Neuronal stem cell (in vitro differentiated cells): ENCODE results near the gene MAD1L1.
A peak's percentile ranks its signal among the peaks of the same experiment; 100 is the strongest.

Source experiments
- DNase-seq: peaks from one replicate; pipeline ENCODE4 v3.0.0-alpha.2; 2013; ENCODE audit warnings: low spot score
- H2AFZ ChIP-seq: one replicate; pipeline ENCODE4 v1.6.1; 2013; ENCODE audit warnings: mild to moderate bottlenecking, low read length, inconsistent platforms
- H2AK5ac ChIP-seq: 2 replicates; pipeline ENCODE4 v1.6.1; 2013; ENCODE audit warnings: low read depth, mild to moderate bottlenecking, inconsistent platforms, low read length, moderate library complexity, mixed read lengths
- H2BK120ac ChIP-seq: 2 replicates; pipeline ENCODE4 v1.6.1; 2013; ENCODE audit warnings: low read depth, mild to moderate bottlenecking, inconsistent platforms, low read length, moderate library complexity, mixed read lengths
- H2BK12ac ChIP-seq: one replicate; pipeline ENCODE4 v1.6.1; 2013; ENCODE audit warnings: low read length, inconsistent platforms
- H2BK15ac ChIP-seq: 2 replicates; pipeline ENCODE4 v1.6.1; 2013; ENCODE audit warnings: mild to moderate bottlenecking, low read length, inconsistent platforms, mixed read lengths
- H2BK5ac ChIP-seq: one replicate; pipeline ENCODE4 v1.6.1; 2013; ENCODE audit warnings: inconsistent platforms, mild to moderate bottlenecking, low read length, moderate library complexity
- H3K14ac ChIP-seq: one replicate; pipeline ENCODE4 v1.6.1; 2013; ENCODE audit warnings: low read length, inconsistent platforms
- H3K18ac ChIP-seq: 2 replicates; pipeline ENCODE4 v1.6.1; 2013; ENCODE audit warnings: low read length, inconsistent platforms
- H3K23ac ChIP-seq: 2 replicates; pipeline ENCODE4 v1.6.1; 2013; ENCODE audit warnings: low read depth, mild to moderate bottlenecking, mixed read lengths, low read length, inconsistent platforms; ENCODE audit not compliant: poor library complexity
- H3K27ac ChIP-seq: replicated peaks from 3 replicates; pipeline ENCODE4 v1.5.1; 2013; ENCODE audit warnings: low read length, inconsistent platforms
- H3K27me3 ChIP-seq, 3 experiments: 2 replicates each; pipeline ENCODE4 v1.6.1; 2013; ENCODE audit warnings: low read length in 3 of 3, mild to moderate bottlenecking in 2 of 3, inconsistent platforms in 1 of 3, low read depth in 1 of 3, mixed read lengths in 1 of 3, moderate library complexity in 1 of 3; ENCODE audit not compliant: control insufficient read depth in 3 of 3, insufficient read depth in 3 of 3
- H3K36me3 ChIP-seq, 2 donors: replicated peaks in 1 of 2; 2 replicates each; pipeline ENCODE4 v1.6.1; 2013; ENCODE audit warnings: low read length in 2 of 2; ENCODE audit not compliant: control insufficient read depth in 2 of 2, insufficient read depth in 2 of 2
- H3K4ac ChIP-seq: 2 replicates; pipeline ENCODE4 v1.6.1; 2013; ENCODE audit warnings: inconsistent platforms, mild to moderate bottlenecking, low read length, moderate library complexity
- H3K4me1 ChIP-seq, 2 donors: 1 replicate in 1 of 2; 2 replicates in 1 of 2; pipeline ENCODE4 v1.6.1; 2013; ENCODE audit warnings: low read length in 2 of 2, low read depth in 1 of 2; ENCODE audit not compliant: control insufficient read depth in 2 of 2, insufficient read depth in 1 of 2
- H3K4me2 ChIP-seq: one replicate; pipeline ENCODE4 v1.6.1; 2013; ENCODE audit warnings: mild to moderate bottlenecking, low read length, inconsistent platforms; ENCODE audit not compliant: insufficient read depth, poor library complexity, severe bottlenecking
- H3K4me3 ChIP-seq, 2 donors: 2 replicates each; pipeline ENCODE4 v1.5.1; 2013; ENCODE audit warnings: low read length in 2 of 2, mild to moderate bottlenecking in 2 of 2, inconsistent platforms in 1 of 2, moderate library complexity in 1 of 2
- H3K79me1 ChIP-seq: one replicate; pipeline ENCODE4 v1.6.1; 2013; ENCODE audit warnings: low read depth, mild to moderate bottlenecking, inconsistent platforms, low read length, moderate library complexity
- H3K9ac ChIP-seq: one replicate; pipeline ENCODE4 v1.6.1; 2013; ENCODE audit warnings: mild to moderate bottlenecking, low read depth, low read length, inconsistent platforms; ENCODE audit not compliant: poor library complexity
- H3K9me3 ChIP-seq, 2 donors: replicated peaks in 1 of 2; 2 replicates each; pipeline versions ENCODE3 to v1.6.1; 2013; ENCODE audit warnings: low read length in 2 of 2, mild to moderate bottlenecking in 2 of 2, inconsistent platforms in 1 of 2, low read depth in 1 of 2, mixed read lengths in 1 of 2, moderate library complexity in 1 of 2; ENCODE audit not compliant: control insufficient read depth in 2 of 2, insufficient read depth in 1 of 2
- H4K8ac ChIP-seq: one replicate; pipeline ENCODE4 v1.6.1; 2013; ENCODE audit warnings: low read depth, mild to moderate bottlenecking, inconsistent platforms, low read length, moderate library complexity
- H4K91ac ChIP-seq: one replicate; pipeline ENCODE4 v1.6.1; 2013; ENCODE audit warnings: low read length, low read depth, mild to moderate bottlenecking, inconsistent platforms; ENCODE audit not compliant: poor library complexity
- WGBS, 2 donors: extraction: QIAGEN DNeasy Blood & Tissue Kit; methylation state at CpG; one replicate each; pipeline ENCODE4 v1.1.7; 2013; ENCODE audit warnings: missing lambda C conversion rate in 2 of 2, mixed read lengths in 1 of 2; ENCODE audit not compliant: insufficient read length in 2 of 2, insufficient replicate concordance in 1 of 2; ENCODE audit errors: extremely low coverage in 2 of 2; 5-methylcytosine and 5-hydroxymethylcytosine counted together

Gene MAD1L1

DNA sequence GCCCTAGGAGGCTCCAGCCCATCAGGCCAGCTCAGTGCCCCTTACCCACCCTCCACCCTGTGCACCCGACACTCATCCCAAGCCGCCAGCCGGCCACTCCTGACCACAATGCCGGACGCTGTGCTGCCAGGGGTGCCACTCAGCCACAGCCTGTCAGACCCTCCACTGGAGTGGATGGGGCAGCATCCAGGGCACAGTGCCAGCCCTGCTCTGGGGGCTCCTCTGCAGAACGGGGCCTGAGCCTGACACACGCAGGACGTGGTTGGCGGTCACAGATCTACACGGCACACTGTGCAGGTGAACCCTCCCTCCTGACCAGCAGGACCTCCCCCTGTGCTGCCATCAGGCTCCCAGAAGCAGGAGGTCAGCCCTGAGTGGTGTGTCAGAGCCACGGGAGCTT lies 114.7 kb downstream of the MAD1L1 start:
- peak overlapping the region; percentile 88 for H2BK5ac ChIP-seq
- H3K4me3 ChIP-seq: peak overlapping the region in 1 of 2 donors; percentile 41
- peak overlapping the region; percentile 90 for H2AK5ac ChIP-seq
- no peak overlapping the region for H2BK120ac ChIP-seq
- H3K9me3 ChIP-seq: peaks cover 0 to 3% of the 10 kb centered on the region in 2 donors
- WGBS, 2 donors: no CpG with 5 or more reads among the region's 11 CpGs
- H3K4ac ChIP-seq: no peak overlapping the region
- H4K91ac ChIP-seq: no peak overlapping the region
- H3K14ac ChIP-seq: peak overlapping the region; percentile 97
- peaks cover 3 to 10% of the 10 kb centered on the region in 2 donors for H3K36me3 ChIP-seq
- H3K79me1 ChIP-seq: peaks cover 13% of the 10 kb centered on the region
- H3K4me2 ChIP-seq: no peak overlapping the region
- H3K9ac ChIP-seq: peak overlapping the region; percentile 68
- peak overlapping the region; percentile 83 for H3K18ac ChIP-seq
- H4K8ac ChIP-seq: peak overlapping the region; percentile 10
- no peaks in the 10 kb centered on the region for H3K4me1 ChIP-seq
- DNase-seq: no peak
- H2BK12ac ChIP-seq: peak overlapping the region; percentile 53
- H2AFZ ChIP-seq: no peak overlapping the region
- no peak overlapping the region for H2BK15ac ChIP-seq
- H3K27me3 ChIP-seq: no peaks in the 10 kb centered on the region
- no peak overlapping the region for H3K27ac ChIP-seq
- peak overlapping the region; percentile 85 for H3K23ac ChIP-seq

DNA sequence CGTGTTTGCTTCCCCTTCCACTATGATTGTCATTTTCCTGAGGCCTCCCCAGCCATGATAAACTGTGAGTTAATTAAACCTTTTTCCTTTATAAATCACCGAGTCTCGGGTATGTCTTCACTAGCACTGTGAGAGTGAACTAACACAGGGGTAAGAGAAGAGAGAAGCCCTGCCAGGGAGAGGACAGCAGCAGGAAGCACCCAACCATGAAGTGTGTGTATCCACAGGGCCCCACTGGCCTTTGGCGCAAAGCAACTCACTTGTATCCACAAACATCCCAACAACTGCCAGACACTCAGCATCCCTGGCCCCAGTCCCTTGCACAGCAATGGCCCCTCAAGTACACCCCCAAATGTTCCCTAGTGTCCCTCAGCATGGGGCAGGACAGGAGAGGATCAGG lies 115.1 kb downstream of the MAD1L1 start:
- Histone ChIP-seq H4K91ac (no peak overlapping the region), H2BK120ac (no peak overlapping the region), H2AFZ (no peak overlapping the region), H3K14ac (no peak overlapping the region), H3K18ac (peak overlapping the region; percentile 27), H3K4me1 (peaks cover 0 to 2% of the 10 kb centered on the region in 2 donors), H3K79me1 (peaks cover 13% of the 10 kb centered on the region), H2AK5ac (peak overlapping the region; percentile 90), H3K4me2 (no peak overlapping the region), H3K9ac (no peak overlapping the region), H3K27me3 (no peaks in the 10 kb centered on the region), H2BK12ac (no peak overlapping the region), H3K23ac (no peak overlapping the region), H2BK5ac (peak overlapping the region; percentile 88), H3K4ac (no peak overlapping the region), H4K8ac (no peak overlapping the region), H3K4me3 (no peak overlapping the region), H3K27ac (no peak overlapping the region), H3K36me3 (peaks cover 2 to 10% of the 10 kb centered on the region in 2 donors), H3K9me3 (peaks cover 0 to 3% of the 10 kb centered on the region in 2 donors), H2BK15ac (no peak overlapping the region)
- WGBS, 2 donors: no CpG with 5 or more reads among the region's 4 CpGs
- DNase-seq: no peak

DNA sequence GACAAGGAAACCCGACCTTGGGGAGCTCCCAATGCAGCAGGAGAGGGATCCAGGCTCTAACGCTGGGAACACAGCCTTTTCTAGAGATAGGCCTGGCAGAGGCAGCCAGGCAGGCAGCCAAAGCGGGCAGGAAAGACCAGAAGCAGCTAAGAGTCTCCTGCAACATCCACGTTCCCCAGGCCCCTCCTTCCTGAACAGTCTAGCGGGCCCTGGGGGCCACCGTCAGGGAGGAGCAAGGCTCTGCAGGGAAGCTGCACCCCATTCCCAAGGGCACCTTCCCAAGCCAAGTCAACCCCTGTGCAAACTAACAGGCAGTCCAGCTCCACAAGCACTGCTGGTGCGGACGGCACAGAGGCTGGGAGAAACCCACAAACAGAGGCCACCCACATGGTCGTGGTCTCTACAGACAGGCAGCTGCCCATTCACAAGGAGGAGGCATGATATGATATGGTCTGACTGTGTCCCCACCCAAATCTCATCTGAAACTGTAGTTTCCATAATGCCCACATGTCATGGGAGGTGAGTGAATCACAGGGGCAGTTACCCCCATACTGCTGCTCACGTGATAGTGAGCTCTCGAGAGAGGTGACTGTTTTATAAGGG lies 115.7 kb downstream of the MAD1L1 start:
- no peak for DNase-seq
- no peak overlapping the region for H3K23ac ChIP-seq
- no peaks in the 10 kb centered on the region for H3K27me3 ChIP-seq
- no peak overlapping the region for H2BK5ac ChIP-seq
- H4K8ac ChIP-seq: no peak overlapping the region
- peaks cover 2 to 4% of the 10 kb centered on the region in 2 donors for H3K4me1 ChIP-seq
- peaks cover 0 to 2% of the 10 kb centered on the region in 2 donors for H3K9me3 ChIP-seq
- H4K91ac ChIP-seq: no peak overlapping the region
- H2AK5ac ChIP-seq: peak overlapping the region; percentile 7
- H3K9ac ChIP-seq: no peak overlapping the region
- no peak overlapping the region for H3K27ac ChIP-seq
- H3K4ac ChIP-seq: no peak overlapping the region
- no peak overlapping the region for H2BK12ac ChIP-seq
- WGBS, 2 donors: no CpG with 5 or more reads among the region's 11 CpGs
- peak overlapping the region; percentile 30 for H2BK15ac ChIP-seq
- H3K4me2 ChIP-seq: no peak overlapping the region
- H2BK120ac ChIP-seq: no peak overlapping the region
- peaks cover 0 to 10% of the 10 kb centered on the region in 2 donors for H3K36me3 ChIP-seq
- H3K18ac ChIP-seq: peak overlapping the region; percentile 1
- H3K14ac ChIP-seq: peak overlapping the region; percentile 4
- H3K4me3 ChIP-seq: no peak overlapping the region
- H2AFZ ChIP-seq: no peak overlapping the region
- peaks cover 13% of the 10 kb centered on the region for H3K79me1 ChIP-seq

DNA sequence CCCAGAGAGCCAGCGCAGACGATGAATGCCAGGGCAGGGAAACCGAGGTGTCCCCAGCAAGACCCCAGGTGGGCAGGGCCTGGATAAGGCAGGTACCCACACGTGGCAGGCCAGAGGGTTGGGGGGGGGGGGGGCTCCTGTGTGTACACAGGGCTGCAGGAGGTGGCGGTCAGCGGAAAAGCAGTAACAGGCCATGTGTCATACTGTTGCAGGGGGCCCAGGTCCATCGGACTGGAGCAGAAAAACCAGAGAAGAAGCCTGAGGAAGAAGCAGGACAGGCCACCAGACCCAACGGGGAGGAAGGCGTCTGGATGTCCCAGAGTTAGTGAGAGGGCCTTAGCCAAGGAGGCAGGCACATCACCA lies 116.3 kb downstream of the MAD1L1 start:
- Histone ChIP-seq H2BK120ac (peak overlapping the region; percentile 30), H3K4me3 (no peak overlapping the region), H2BK12ac (no peak overlapping the region), H3K18ac (peak overlapping the region; percentile 73), H3K27me3 (no peaks in the 10 kb centered on the region), H3K79me1 (peaks cover 13% of the 10 kb centered on the region), H2BK5ac (no peak overlapping the region), H2AK5ac (no peak overlapping the region), H3K36me3 (peaks cover 0 to 10% of the 10 kb centered on the region in 2 donors), H3K4ac (no peak overlapping the region), H4K91ac (no peak overlapping the region), H2BK15ac (peak overlapping the region; percentile 30), H3K23ac (no peak overlapping the region), H2AFZ (no peak overlapping the region), H3K27ac (no peak overlapping the region), H3K4me1 (peaks cover 6 to 7% of the 10 kb centered on the region in 2 donors), H3K9me3 (peaks cover 0 to 2% of the 10 kb centered on the region in 2 donors), H3K9ac (no peak overlapping the region), H3K4me2 (no peak overlapping the region), H4K8ac (no peak overlapping the region), H3K14ac (peak overlapping the region; percentile 4)
- no peak for DNase-seq
- WGBS, 2 donors: no CpG with 5 or more reads among the region's 9 CpGs
